Kidney tubule cell (primary cell): Measurements from ENCODE around the gene COX5B.
"Not testable (repeated sequence)": the region's sequence is repeated elsewhere in the genome, so short reads cannot be mapped to it uniquely, and the experiment has no call there.

ENCODE experiments used
- DNase-seq: peaks from one replicate; pipeline ENCODE4 v3.0.0-alpha.2; 2018; ENCODE audit warnings: low spot score

Gene COX5B, protein sequence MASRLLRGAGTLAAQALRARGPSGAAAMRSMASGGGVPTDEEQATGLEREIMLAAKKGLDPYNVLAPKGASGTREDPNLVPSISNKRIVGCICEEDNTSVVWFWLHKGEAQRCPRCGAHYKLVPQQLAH

DNA sequence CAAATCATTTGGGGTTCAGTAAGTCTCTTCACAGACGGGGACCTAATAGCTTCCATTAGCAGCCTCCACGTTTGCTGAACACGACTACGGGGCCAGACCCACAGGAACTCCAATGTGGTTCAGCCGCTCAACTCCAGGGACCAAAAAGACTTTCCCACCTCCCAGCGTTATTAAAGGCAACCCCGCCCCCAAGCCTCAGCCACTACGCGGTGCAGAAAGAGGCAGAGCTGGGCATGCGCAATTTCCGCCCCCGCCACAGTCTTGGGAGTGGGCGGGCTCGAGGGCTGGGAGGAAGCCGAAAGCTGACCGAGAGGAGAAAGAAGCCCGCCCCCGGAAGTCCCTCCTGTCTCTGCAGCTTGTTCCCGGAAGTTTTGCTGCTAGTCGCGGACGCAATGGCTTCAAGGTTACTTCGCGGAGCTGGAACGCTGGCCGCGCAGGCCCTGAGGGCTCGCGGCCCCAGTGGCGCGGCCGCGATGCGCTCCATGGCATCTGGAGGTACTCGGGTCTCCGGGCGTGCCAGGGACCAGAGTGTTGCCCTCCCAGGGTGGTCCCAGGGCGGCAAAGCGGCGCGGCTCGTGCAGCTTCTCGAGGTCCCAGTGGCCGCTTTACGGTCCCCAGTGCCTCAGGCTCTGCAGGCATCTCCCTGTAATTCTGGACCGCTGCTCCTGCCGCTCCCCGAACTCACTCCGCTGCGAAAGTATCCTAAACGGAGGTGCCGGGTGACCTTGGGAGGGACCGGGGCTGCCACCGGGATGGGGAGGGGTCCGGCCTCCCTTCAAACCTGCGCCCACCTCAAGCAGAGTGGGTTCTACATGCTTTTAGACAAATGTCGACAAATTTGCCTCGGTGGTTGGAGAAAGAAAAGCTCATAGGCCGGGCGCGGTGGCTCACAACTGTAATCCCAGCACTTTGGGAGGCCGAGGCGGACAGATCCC, at the start of gene COX5B:
Gene COX5B, plus strand, starts transcription at position 368 of the 935 bp plus-strand sequence. Its CDS starts 25 bp downstream, at position 393.
- DNase-seq = peak; percentile 98

DNA sequence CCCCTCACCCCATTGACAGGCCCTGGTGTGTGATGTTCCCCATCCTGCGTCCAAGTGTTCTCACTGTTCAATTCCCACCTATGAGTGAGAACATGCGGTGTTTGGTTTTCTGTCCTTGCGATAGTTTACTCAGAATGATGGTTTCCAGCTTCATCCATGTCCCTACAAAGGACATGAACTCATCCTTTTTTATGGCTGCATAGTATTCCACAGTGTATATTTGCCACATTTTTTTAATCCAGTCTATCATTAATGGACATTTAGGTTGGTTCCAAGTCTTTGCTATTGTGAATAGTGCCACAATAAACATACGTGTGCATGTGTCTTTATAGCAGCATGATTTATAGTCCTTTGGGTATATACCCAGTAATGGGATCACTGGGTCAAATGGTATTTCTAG, 49.7 kb upstream of the COX5B start:
- DNase-seq = not testable (repeated sequence)

DNA sequence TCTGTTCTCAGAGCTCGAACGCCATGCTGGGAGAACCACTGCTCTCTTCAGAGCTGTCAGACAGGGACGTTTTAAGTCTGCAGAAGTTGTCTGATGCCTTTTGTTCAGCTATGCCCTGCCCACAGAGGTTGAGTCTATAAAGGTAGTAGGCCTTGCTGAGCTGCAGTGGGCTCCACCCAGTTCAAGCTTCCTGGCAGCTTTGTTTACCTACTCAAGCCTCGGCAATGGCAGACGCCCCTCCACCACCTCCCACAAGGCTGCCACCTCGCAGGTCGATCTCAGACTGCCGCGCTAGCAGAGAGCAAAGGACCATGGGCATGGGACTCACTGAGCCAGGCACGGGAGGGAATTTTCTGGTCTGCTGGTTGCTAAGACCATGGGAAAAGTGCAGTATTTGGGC, 44.3 kb upstream of the COX5B start:
- not testable (repeated sequence) for DNase-seq

DNA sequence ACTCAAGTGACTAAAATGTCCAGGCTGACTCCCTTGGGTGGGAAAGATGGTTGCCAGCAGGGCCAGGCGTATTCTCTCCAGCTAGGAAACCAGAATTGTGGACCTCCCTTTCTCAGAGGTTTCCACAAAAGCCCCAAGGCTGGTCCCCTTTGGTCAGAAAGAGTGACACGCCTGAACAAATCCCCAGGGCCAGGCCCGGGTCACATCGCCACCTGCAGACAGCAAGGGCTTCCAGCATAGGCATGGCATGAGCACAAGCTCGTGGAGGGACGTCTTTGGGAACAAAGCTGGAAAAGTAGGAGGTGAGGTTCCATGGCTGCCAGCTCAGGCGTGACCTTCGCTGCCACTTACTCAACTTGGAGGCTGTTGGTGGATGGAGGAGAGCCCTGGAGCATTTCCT, 40.8 kb upstream of the COX5B start:
- not testable (repeated sequence) for DNase-seq

DNA sequence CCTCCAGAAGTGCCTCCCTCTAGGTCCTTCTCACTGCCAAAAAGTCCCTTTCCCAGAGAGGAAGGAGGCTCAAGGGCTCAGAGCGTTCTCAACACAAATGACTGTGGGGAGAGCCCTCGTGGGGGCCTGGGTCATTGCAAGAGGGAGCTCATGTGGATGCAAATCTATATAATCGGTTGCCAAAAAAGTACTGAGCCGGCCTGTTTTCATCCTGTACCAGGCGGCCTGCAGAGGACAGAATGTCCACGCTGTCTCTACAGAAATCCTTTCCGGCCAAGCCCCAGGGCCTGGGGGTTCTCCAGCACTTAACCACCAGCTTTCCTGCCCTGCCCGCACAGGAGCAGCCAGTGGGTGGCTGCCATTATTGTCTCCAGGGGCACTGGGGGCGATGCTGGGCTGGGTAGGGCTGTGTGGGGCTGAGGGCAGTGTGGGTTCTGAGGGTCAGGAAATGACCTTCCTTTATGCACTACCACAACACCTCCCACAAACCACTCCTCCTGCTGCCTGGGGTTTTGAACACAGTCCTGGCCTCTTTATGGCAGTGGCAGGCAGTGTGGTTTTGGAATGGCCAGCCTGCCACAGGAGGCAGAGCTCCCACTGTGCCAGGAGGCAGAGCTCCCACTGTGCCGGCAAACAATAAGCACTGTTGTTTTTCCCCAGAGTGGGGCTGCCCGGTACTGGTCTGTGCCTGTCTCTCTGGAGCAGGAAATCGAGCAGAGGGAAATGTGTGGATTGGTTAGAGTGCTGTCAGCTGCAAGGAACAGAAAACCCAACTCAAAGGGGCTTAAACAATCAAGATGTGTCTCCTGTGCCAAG, 40.1 kb upstream of the COX5B start:
- DNase-seq = not testable (repeated sequence)

DNA sequence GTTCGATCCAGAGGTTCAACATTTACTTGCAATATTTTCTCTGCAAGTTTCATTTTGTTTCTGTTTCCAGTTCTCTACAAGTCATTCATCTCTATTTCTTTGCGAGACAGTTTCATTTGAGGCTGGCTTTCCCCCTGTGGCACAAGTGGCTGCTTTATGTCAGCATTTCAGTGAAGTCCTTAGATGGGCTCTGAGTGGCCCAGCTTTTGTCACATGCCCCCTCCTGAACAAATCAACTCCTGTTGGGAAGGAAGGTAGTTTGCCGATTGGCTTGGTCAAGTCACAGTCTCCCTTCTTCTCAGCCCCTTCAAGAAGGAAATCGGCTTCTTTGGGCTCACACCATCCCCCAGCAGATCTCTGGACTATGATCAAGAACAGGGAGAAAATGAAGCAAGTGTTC, 37.1 kb upstream of the COX5B start:
- not testable (repeated sequence) for DNase-seq

DNA sequence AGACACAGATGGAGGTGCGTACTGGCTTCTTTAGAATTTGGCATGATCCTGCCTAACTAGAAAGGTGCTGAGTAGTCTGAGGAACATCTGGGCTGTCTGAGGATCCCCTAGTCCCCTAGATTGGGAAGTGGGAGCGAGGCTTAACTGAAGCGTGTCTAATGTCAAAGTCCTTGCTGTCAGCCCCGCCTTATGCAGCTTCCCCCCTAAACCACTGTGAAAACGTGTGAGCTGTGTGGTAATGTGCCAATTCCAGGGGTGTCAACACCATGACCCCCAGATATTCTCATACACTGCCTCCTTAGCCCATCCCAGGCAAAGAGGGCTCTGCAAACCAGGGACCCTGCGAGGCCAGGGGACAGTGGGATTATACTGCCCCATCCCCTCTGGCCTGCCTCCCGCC, 34.0 kb upstream of the COX5B start:
- not testable (repeated sequence) for DNase-seq

DNA sequence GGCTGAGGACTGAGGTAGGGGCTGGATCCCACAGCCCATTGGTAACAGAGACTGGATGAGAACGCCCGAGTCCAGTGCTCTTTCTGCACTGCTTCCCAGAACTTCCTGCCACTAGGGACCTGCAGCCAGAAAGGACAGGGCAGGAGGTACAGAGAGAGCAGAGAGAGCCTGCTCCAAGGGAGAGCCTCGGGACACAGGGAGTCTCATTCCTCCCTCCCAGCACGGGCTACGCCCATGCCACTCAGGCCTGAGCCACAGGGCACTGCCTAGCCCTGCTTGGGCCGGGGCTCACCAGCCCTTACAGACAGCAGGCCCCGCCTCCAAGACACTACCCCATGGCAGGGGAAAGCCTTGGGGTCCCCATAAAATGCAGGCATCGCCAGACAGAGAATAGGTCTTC, 30.1 kb upstream of the COX5B start:
- not testable (repeated sequence) for DNase-seq

DNA sequence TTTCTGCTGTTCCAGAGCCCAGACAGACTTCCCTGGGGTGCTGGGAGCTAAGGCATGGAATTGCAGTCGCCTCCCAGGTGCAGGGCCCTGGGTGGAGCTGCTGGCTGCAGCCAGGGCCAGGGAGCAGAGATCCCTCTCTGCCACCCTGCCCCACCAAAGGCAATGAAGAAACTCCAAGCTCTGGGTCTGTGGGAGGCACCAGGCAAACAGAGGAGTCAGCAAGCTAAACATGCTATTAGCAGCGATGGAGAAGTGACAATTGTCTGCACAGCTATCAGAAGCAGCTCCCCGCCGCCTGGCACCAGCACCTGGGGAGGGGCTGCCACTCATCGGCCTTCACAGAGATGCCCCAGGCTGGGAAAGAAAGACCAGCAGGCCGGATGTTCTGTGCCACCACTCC, 28.0 kb upstream of the COX5B start:
- no peak for DNase-seq

DNA sequence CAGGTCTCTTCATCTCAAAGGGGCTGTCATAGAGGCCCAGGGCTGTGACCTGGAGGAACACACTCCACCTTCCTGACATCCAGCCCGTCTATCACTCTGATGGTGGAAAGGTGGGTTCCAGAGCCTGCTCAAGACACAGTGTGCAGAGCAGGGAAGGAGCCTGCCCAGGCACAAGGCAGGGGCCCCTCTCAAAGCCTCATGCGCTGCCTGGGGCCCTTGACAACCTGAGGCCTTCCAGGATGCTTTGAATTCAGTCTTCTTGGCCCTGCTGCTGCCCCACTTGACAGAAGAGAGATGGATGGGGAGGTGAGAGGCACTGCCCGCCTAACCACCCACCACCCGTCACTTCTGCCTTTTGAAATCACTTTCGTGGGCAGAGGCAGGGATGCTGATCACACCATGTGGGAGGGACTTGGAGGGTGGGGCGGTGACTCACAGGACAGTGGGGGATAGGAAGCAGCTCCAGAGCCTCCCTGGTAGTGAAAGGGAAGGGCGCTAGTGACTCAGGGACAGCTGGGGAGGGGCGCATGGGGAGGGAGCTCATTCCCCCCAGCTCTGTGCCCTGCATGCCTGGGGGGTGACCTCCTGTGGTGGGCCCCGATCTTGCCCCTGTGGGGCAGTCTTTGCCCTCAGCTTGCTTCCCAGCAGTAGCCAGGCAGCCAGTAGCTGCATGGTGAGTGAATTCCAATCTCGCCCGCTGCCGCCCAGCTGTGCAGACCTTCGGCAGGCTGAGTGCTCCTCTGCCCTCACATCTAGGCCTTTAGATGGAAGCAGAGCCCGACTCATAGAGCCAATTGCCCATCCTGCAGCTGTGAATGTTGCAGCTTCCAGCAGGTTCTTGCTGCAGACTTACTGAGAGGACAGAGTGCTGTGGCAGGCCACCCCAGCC, 26.7 kb upstream of the COX5B start:
- peak; percentile 12 for DNase-seq

DNA sequence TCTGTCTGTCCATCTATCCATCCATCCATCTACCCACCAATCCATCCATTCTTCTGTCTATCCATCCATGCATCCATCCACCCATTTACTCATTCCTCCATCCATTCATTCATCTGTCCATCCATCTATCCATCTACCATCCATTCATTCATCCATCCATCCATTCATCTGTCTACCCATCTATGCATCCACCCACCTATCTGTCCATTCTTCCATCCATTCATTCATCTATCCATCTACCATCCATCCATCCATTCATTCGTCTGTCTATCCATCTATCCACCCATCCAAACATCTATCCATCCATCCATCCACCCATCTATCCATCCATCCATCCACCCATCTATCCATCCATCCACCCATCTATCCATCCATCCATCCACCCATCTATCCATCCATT, 25.4 kb upstream of the COX5B start:
- not testable (repeated sequence) for DNase-seq

DNA sequence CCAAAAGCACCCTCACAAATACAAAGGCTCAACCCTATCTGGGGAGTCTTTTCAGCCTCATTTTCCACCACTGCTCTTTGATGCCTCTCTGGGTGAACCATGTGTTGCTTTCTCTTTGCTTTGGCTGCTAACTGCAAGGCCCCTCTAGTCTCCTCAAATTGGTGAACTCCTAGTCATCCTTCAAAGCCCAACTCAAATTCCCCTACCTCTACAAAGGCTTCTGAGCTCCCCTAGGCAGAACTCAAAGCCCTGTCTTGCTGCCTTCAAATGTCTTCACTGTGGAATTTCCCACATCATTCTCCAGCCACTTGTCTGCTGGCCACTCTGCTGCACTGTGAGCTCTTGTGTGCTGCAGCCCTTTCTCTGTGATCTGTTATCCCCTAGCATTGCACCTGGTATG, 22.9 kb upstream of the COX5B start:
- not testable (repeated sequence) for DNase-seq

DNA sequence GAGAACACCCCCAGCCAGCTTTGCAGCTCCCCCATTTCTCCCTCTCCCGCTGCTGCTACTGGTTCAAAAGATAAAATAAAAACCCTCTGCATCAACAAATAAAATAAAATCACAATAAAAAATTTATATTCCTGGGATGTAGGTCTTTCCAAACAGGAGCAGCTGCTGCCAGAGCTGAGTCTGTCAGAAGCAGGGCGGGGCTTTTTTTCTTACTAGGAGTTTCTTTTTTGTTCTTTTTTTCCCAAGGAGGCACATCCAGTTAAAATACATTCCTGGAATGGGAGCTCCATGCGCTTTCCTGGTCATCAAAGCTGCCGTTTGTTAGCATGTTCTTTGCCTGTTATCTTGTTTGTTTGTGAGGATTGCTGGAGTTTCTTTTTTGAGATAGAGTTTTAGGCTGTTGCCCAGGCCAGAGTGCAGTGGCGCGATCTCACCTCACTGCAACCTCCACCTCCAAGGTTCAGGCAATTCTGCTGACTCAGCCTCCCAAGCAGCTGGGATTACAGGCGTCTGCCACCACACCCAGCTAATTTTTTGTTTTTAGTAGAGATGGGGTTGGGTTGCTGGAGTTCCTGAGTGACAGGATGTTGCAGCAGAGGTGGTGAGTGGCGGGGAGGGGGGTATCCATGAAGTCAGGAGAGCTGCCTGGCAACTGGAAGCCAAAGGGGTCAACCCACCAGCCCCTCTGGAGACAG, 20.4 kb upstream of the COX5B start:
- DNase-seq = not testable (repeated sequence)

DNA sequence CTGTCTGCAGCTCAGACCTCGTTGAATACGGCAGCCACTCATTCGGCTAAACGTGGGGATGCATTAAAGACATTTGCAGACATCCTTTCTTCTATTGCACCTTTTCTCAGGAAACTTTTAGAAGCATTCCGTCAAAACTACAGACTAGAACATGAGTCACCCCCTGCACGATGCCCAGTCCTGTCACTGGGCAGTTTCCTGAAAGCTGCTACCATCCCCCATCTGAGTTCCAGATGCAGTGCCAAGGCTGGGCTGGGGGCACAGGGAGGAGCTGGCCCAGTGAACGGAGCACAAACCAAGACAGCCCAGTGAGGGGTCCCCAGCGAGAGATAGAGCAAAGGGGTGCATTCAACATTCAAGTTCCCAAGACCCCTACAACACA, 19.8 kb upstream of the COX5B start:
- not testable (repeated sequence) for DNase-seq

DNA sequence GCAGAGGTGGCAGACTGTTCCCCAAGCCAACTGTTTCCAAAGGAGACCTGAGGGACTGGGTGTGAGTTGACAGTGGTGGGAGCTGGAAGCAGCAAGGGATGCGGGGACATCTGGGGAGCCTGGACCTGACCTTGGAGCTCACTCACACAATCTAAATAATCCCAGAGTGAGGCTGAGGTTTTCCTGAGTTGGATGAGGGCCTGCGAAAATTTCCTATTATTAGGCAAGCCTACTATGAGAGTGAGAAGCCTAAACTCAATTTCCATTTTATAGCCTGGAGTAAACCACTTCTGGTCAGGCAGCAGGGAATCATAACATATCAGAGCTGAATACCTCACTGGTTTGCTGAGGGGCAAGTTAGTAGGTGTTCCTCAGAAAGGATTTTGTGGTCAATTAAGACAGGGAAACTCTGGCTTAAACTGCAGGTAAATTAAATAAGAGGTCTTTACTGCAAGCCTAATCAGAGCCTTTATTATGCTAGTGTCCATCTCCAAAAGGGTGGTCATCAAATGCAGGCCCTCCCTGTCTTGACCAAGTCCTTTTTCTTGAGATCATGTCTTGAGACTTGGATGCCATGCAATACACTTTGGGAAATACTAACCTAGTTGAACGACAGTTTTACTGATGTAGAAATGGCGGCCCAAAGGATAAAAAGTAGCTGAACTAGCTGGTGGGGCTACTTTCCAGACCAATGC, 1.7 kb upstream of the COX5B start:
- DNase-seq = no peak

DNA sequence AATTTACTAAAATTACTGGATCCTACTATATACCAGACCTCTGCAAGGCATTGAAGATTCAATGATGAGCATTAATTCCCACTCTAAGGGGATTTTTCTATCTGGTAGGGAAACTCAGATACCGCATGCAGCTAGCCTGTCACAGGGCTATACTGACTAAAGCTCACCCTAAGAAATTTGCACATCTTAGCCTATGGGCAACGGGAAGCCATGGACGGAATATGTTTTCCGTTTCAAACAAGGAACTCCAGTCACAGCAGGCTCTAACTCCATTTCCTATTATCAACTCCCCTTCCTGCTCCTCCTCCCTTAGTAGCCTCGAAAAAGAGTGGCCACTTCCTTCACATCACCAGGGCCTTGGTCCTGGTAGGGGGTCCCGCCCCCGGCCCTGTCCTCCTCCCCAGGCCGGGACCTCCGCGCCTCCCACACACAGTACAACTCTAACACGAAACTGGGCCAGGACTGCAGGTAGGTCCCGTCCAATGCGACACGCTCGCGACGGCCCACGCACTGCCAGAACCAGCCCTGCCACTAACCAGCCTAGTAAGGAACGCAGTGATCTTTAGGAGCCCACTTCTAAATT, 659 bp upstream of the COX5B start:
- DNase-seq = peak; percentile 32

DNA sequence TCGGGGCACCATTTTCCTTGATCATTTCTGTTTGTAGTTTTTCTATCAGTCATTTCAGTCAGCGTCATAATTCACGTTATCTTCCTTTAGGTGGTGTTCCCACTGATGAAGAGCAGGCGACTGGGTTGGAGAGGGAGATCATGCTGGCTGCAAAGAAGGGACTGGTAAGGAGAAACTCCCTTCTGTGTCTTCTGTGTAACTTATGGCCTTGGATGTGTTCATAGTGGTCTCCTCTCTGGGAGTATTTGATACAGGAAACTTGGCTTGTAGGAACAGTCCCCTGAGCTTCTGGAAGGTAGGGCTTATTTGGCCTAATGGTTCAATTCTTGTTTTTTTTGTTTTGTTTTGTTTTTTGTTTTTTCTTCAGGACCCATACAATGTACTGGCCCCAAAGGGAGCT, 1.1 kb downstream of the COX5B start:
- no peak for DNase-seq

DNA sequence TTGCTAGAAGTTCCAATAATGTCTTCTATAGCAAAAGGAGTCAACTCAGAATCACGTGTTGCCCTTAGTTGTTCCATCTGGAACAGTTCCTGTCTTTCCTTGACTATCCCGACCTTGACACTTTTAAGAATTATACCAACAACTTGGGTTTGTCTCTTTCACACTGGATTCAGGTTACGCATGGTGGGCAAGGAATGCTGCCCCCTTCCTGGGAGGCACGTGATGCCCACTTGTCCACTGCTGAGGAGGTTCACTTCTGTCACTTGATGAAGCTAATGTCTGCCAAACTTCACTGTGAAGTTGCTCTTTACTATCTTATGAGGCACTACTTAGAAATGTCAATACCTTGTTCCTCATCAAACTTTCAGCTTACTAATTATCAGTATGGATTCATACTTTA, 5.3 kb downstream of the COX5B start:
- DNase-seq = no peak

DNA sequence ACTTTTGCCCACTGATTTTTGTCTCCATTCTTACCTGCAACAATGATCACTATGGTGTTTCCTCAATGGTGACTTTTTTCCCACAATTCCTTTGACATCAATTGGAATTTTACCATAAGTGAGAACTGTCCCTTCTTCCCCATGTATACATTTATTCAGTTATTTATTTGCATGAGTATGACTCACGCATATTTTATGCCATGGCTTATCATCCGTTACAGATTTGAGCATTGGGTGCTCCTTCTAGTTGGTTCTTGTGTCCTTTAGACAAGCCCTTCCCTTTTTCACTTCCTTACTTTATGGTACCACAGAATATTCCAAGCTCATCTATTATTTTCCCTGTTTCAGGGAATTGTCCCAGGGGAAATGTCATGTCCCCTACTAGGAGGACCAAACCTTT, 7.6 kb downstream of the COX5B start:
- DNase-seq = no peak

DNA sequence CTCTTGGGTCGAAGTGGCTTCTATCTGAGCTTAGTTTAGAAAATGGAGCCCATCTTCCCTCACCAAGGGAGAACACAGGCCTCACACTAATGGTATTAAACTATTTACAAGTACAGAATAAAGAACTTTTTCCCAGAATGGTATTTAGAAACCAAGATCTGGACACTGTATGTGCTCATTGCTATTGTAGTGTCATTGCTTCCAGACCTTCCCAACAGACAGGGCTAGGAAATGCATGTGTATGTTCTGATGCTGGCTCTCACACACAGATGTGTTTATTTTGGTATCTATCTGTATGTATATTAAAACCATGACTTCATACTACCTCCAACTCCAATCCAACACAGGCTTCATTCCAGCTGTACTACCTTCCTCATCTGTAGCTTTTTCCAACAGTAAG, 8.0 kb downstream of the COX5B start:
- DNase-seq = no peak
